K562 (cell line): Measurements from ENCODE around the gene PLAC1.

Experiments
- EZH2 ChIP-seq: IDR thresholded peaks from 2 replicates; pipeline ENCODE4 v1.6.1; 2012; ENCODE audit warnings: low read depth, mild to moderate bottlenecking, inconsistent platforms, low read length, borderline replicate concordance
- FOXP4 ChIP-seq: sonication (generic); formaldehyde crosslinking; IDR thresholded peaks from 2 replicates; pipeline ENCODE4 v1.8.0; 2022; ENCODE audit warnings: mild to moderate bottlenecking, missing genetic modification reagents, borderline replicate concordance
- HMGXB4 ChIP-seq: sonication (generic); formaldehyde crosslinking; IDR thresholded peaks from 2 replicates; pipeline ENCODE4 v1.8.1; 2023; ENCODE audit warnings: mild to moderate bottlenecking, missing genetic modification reagents
- KAT2B ChIP-seq: IDR thresholded peaks from one replicate; pipeline ENCODE4 v1.6.1; 2012; ENCODE audit warnings: low read depth, mild to moderate bottlenecking, control low read depth, inconsistent platforms, low read length, moderate library complexity
- ZNF449 ChIP-seq: fragments of 250-450 bp; sonication (Bioruptor Pico); IDR thresholded peaks from 2 replicates; pipeline ENCODE4 v1.8.0; 2022; ENCODE audit warnings: moderate library complexity, mild to moderate bottlenecking, inconsistent platforms

GRCh38 chrX:134642386-134642785, 15.9 kb downstream of the PLAC1 start:
- TF ChIP-seq EZH2 = no peak
- no peak for TF ChIP-seq KAT2B
- TF ChIP-seq HMGXB4 = no peak
- TF ChIP-seq ZNF449 (CRISPR knock-in tag) = no peak
- TF ChIP-seq FOXP4 (CRISPR knock-in tag) = no peak
